MM.1S (cell line): ENCODE measurements around the gene SLC22A14.

ENCODE experiments used
- DNase-seq: peaks from one replicate; pipeline ENCODE4 v3.0.0-alpha.2; 2015
- H2AFZ ChIP-seq: fragments of 300-600 bp; sonication (generic); 2 replicates; pipeline ENCODE4 v1.6.0; 2016; ENCODE audit warnings: antibody characterized with exemption, low read length
- H3F3A ChIP-seq: fragments of 300-600 bp; sonication (generic); 2 replicates; pipeline ENCODE4 v1.6.1; 2016; ENCODE audit warnings: mild to moderate bottlenecking, antibody characterized with exemption, low read length, moderate library complexity, mixed read lengths; ENCODE audit not compliant: insufficient read depth
- H3K27ac ChIP-seq: fragments of 300-600 bp; sonication (generic); 2 replicates; pipeline ENCODE4 v1.5.1; 2016; ENCODE audit warnings: mild to moderate bottlenecking, low read length
- H3K27me3 ChIP-seq: fragments of 300-600 bp; sonication (generic); replicated peaks from 2 replicates; pipeline ENCODE4 v1.6.0; 2016; ENCODE audit warnings: low read length; ENCODE audit not compliant: insufficient read depth
- H3K36me3 ChIP-seq: fragments of 300-600 bp; sonication (generic); replicated peaks from 2 replicates; pipeline ENCODE4 v1.6.1; 2016; ENCODE audit warnings: mild to moderate bottlenecking, low read length, mixed read lengths; ENCODE audit not compliant: insufficient read depth
- H3K4me1 ChIP-seq: fragments of 300-600 bp; sonication (generic); 2 replicates; pipeline ENCODE4 v1.6.1; 2016; ENCODE audit warnings: low read length, mixed read lengths
- H3K4me2 ChIP-seq: fragments of 300-600 bp; sonication (generic); 2 replicates; pipeline ENCODE4 v1.6.0; 2016; ENCODE audit warnings: low read depth, low read length
- H3K4me3 ChIP-seq: fragments of 300-600 bp; sonication (generic); 2 replicates; pipeline ENCODE4 v1.5.1; 2016; ENCODE audit warnings: low read length, mixed read lengths
- H3K79me2 ChIP-seq: fragments of 300-600 bp; sonication (generic); 2 replicates; pipeline ENCODE4 v1.6.1; 2016; ENCODE audit warnings: mixed run types, low read length, mixed read lengths
- H3K9ac ChIP-seq: fragments of 300-600 bp; sonication (generic); 2 replicates; pipeline ENCODE4 v1.6.1; 2016; ENCODE audit warnings: low read length, mixed read lengths
- H3K9me2 ChIP-seq: fragments of 300-600 bp; sonication (generic); replicated peaks from 2 replicates; pipeline ENCODE4 v1.6.1; 2016; ENCODE audit warnings: mild to moderate bottlenecking, low read length, mixed read lengths; ENCODE audit not compliant: insufficient read depth
- H3K9me3 ChIP-seq: fragments of 300-600 bp; sonication (generic); replicated peaks from 2 replicates; pipeline ENCODE4 v1.6.1; 2016; ENCODE audit warnings: mild to moderate bottlenecking, low read length, mixed read lengths; ENCODE audit not compliant: insufficient read depth
- H4K20me1 ChIP-seq: fragments of 300-600 bp; sonication (generic); 2 replicates; pipeline ENCODE4 v1.6.1; 2016; ENCODE audit warnings: mild to moderate bottlenecking, low read length, moderate library complexity, mixed read lengths; ENCODE audit not compliant: insufficient read depth
- EZH2 ChIP-seq: fragments of 300-600 bp; sonication (generic); optimal IDR thresholded peaks from 2 replicates; pipeline ENCODE3; 2017; ENCODE audit warnings: low read depth, mild to moderate bottlenecking, antibody characterized with exemption, low read length, mixed read lengths
- EZH2phosphoT487 ChIP-seq: fragments of 300-600 bp; sonication (generic); IDR thresholded peaks from 2 replicates; pipeline ENCODE4 v1.6.1; 2018; ENCODE audit warnings: antibody characterized with exemption, low read length
- TF ChIP-seq, protein P1 (sequence below): fragments of 300-600 bp; sonication (generic); IDR thresholded peaks from 2 replicates; pipeline ENCODE4 v1.5.1; 2016; ENCODE audit warnings: antibody characterized with exemption, low read length, mixed read lengths

The SLC22A14 gene

DNA sequence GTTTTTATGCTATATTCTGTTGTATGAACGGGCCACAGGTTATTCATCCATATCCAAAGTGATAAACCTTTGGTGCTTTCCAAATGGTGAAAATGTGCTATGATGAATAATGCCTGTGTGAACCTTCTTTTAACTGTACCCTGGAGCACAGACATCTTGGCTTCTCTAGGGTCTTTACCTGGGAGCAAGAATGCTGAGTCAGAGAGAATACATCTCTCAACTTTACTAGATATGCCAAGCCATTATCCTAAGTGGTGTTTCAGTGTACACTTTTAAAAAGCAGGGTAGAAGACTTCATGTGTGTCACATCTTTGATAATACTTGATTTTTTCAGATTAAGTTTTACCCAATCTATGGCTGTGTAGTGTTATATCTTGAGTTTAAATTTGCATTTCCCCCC is 41.0 kb downstream of the SLC22A14 start:
- Histone ChIP-seq H3K79me2 (no peaks in the 10 kb centered on the region), H3K36me3 (no peaks in the 10 kb centered on the region), H3K9ac (no peak overlapping the region), H2AFZ (no peak overlapping the region), H3K9me2 (no peaks in the 10 kb centered on the region), H4K20me1 (no peaks in the 10 kb centered on the region), H3K4me1 (no peaks in the 10 kb centered on the region), H3K9me3 (no peaks in the 10 kb centered on the region), H3K4me2 (no peak overlapping the region), H3F3A (no peaks in the 10 kb centered on the region), H3K27me3 (no peaks in the 10 kb centered on the region), H3K27ac (no peak overlapping the region), H3K4me3 (no peak overlapping the region)
- no peak for TF ChIP-seq EZH2
- TF ChIP-seq, protein P1, sequence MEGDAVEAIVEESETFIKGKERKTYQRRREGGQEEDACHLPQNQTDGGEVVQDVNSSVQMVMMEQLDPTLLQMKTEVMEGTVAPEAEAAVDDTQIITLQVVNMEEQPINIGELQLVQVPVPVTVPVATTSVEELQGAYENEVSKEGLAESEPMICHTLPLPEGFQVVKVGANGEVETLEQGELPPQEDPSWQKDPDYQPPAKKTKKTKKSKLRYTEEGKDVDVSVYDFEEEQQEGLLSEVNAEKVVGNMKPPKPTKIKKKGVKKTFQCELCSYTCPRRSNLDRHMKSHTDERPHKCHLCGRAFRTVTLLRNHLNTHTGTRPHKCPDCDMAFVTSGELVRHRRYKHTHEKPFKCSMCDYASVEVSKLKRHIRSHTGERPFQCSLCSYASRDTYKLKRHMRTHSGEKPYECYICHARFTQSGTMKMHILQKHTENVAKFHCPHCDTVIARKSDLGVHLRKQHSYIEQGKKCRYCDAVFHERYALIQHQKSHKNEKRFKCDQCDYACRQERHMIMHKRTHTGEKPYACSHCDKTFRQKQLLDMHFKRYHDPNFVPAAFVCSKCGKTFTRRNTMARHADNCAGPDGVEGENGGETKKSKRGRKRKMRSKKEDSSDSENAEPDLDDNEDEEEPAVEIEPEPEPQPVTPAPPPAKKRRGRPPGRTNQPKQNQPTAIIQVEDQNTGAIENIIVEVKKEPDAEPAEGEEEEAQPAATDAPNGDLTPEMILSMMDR, result no peak
- TF ChIP-seq EZH2phosphoT487, result no peak
- no peak for DNase-seq

DNA sequence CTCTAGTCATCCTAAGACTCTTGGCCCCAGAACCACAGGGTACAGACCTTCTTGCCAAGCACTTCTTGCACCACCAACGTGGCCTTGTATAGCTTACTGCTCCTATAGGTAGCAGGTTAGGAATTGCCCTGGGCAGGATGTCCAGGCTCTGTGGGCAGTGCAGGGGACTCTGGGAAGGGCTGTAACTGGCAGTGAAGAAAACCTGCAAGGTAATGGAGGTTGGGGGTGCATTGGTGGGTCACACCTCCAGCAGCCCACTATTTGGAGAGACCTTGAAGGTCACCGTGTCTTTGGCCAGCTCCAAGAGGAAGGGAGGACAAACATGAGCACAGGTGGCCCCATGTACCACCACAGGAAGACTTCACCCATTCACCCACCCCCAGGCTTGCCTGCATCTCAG is 43.2 kb downstream of the SLC22A14 start:
- no peak overlapping the region for H3K9ac ChIP-seq
- no peaks in the 10 kb centered on the region for H3K4me1 ChIP-seq
- no peaks in the 10 kb centered on the region for H3K9me2 ChIP-seq
- H3K4me3 ChIP-seq, result no peak overlapping the region
- no peaks in the 10 kb centered on the region for H3K27me3 ChIP-seq
- TF ChIP-seq EZH2 (no peak), EZH2phosphoT487 (no peak)
- TF ChIP-seq, protein P1, result no peak
- no peaks in the 10 kb centered on the region for H3K36me3 ChIP-seq
- no peaks in the 10 kb centered on the region for H4K20me1 ChIP-seq
- H3K79me2 ChIP-seq, result no peaks in the 10 kb centered on the region
- H3F3A ChIP-seq, result no peaks in the 10 kb centered on the region
- H2AFZ ChIP-seq, result no peak overlapping the region
- DNase-seq, result no peak
- H3K27ac ChIP-seq, result no peak overlapping the region
- no peaks in the 10 kb centered on the region for H3K9me3 ChIP-seq
- no peak overlapping the region for H3K4me2 ChIP-seq

DNA sequence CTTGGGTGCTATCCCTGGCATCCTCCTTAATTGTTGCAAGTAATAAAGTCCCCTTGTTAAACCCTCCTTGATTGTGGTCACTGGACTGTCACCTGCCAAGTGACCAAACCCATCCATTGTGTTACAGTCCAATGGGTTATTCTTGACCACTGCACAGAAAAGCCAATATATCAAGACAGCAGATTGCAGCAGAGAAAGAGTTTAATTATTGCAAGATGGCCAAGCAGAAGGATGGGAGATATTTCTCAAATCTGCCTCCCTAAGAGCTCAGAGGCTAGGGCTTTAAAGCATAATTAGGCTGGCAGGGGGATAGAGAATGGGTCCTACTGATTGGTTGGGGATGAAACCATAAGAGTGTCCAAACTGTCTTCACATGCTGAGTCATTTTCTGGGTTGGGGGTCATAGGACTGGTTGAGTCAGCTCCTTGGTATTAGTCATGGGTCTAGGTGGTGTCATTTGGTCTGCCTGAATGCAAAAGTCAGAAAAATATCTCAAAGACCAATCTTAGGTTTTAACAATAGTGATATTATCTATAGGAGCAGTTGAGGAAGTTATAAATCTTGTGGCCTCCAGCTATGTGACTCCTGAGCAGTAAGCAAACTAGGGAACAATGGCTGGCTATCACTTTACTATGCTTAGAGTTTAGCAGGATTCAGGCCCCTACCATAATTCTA is 45.4 kb downstream of the SLC22A14 start:
- Histone ChIP-seq H3K79me2 (no peaks in the 10 kb centered on the region), H3K9ac (no peak overlapping the region), H3K36me3 (no peaks in the 10 kb centered on the region), H3K9me3 (no peaks in the 10 kb centered on the region), H2AFZ (no peak overlapping the region), H3F3A (no peaks in the 10 kb centered on the region), H3K27me3 (no peaks in the 10 kb centered on the region), H3K9me2 (no peaks in the 10 kb centered on the region), H3K4me2 (no peak overlapping the region), H3K4me3 (no peak overlapping the region), H3K27ac (no peak overlapping the region), H3K4me1 (no peaks in the 10 kb centered on the region), H4K20me1 (no peaks in the 10 kb centered on the region)
- DNase-seq, result no peak
- TF ChIP-seq EZH2 (no peak), EZH2phosphoT487 (no peak)
- TF ChIP-seq, protein P1, result no peak
